K562 (cell line): Measurements from ENCODE around the gene CDKN2C. TPM values are rescaled to one million over a fixed set of nuclear protein-coding genes. Genes with fewer than 3 reads are reported as not detected.

Source experiments
- BACH1 ChIP-seq: fragments of 200-800 bp; sonication (Bioruptor generic); IDR thresholded peaks from 2 replicates; pipeline ENCODE4 v1.6.1; 2016; ENCODE audit warnings: missing genetic modification characterization, missing compliant biosample characterization
- BRD9 ChIP-seq: fragments of 450-650 bp; IDR thresholded peaks from 2 replicates; pipeline ENCODE4 v1.6.1; 2018; ENCODE audit warnings: low read depth; ENCODE audit not compliant: partially characterized antibody
- CCAR2 ChIP-seq: fragments of 200-400 bp; formaldehyde crosslinking; IDR thresholded peaks from 2 replicates; pipeline ENCODE4 v1.6.1; 2017; ENCODE audit warnings: mild to moderate bottlenecking, low read depth, low read length
- FOXJ2 ChIP-seq: fragments of 200-800 bp; sonication (Bioruptor generic); IDR thresholded peaks from 2 replicates; pipeline ENCODE4 v1.6.1; 2016; ENCODE audit warnings: missing genetic modification characterization, missing compliant biosample characterization
- HDAC8 ChIP-seq: fragments of 450-650 bp; IDR thresholded peaks from 2 replicates; pipeline ENCODE4 v1.6.1; 2016; ENCODE audit warnings: mild to moderate bottlenecking, missing genetic modification characterization, moderate library complexity, missing compliant biosample characterization
- MYC ChIP-seq, 2 experiments: fragments of 250-450 bp in 1 of 2; sonication (Bioruptor Pico) in 1 of 2; IDR thresholded peaks; 2 replicates each; pipeline versions ENCODE4 v1.5.1 to v1.6.1; 2012 to 2021; ENCODE audit warnings: low read depth in 2 of 2, borderline replicate concordance in 1 of 2, improper control_type of control experiment in 1 of 2, low read length in 1 of 2, mild to moderate bottlenecking in 1 of 2, moderate library complexity in 1 of 2
- NELFE ChIP-seq: IDR thresholded peaks from 2 replicates; pipeline ENCODE4 v1.6.1; 2011; ENCODE audit warnings: mild to moderate bottlenecking; ENCODE audit not compliant: insufficient read depth, insufficient read length
- POLR3G ChIP-seq: IDR thresholded peaks from 2 replicates; pipeline ENCODE4 v1.6.1; 2011; ENCODE audit not compliant: insufficient read length, insufficient replicate concordance; ENCODE audit errors: extremely low read depth
- SNIP1 ChIP-seq: fragments of 450-650 bp; IDR thresholded peaks from 2 replicates; pipeline ENCODE4 v1.7.1; 2017; ENCODE audit warnings: low read depth, mild to moderate bottlenecking
- SRSF1 ChIP-seq: fragments of 200-400 bp; formaldehyde crosslinking; IDR thresholded peaks from 2 replicates; pipeline ENCODE4 v1.6.1; 2017; ENCODE audit warnings: mild to moderate bottlenecking, low read depth, low read length, moderate library complexity
- TAF15 ChIP-seq: fragments of 200-400 bp; formaldehyde crosslinking; IDR thresholded peaks from 2 replicates; pipeline ENCODE4 v1.6.1; 2017; ENCODE audit warnings: mild to moderate bottlenecking, low read depth, low read length, moderate library complexity
- U2AF2 ChIP-seq: fragments of 200-400 bp; formaldehyde crosslinking; optimal IDR thresholded peaks from 2 replicates; pipeline ENCODE3; 2017; ENCODE audit warnings: low read depth, mild to moderate bottlenecking, low read length
- ZKSCAN8 ChIP-seq: fragments of 200-800 bp; sonication (Bioruptor generic); IDR thresholded peaks from 2 replicates; pipeline ENCODE4 v1.6.1; 2016; ENCODE audit warnings: missing genetic modification characterization, missing compliant biosample characterization
- ZNF12 ChIP-seq: sonication (generic); formaldehyde crosslinking; IDR thresholded peaks from 2 replicates; pipeline ENCODE4 v1.4.0; 2020; ENCODE audit warnings: mild to moderate bottlenecking, missing genetic modification reagents
- ZNF76 ChIP-seq: fragments of 250-450 bp; sonication (Bioruptor Pico); IDR thresholded peaks from 2 replicates; pipeline ENCODE4 v1.4.0; 2020; ENCODE audit warnings: mild to moderate bottlenecking, moderate library complexity, borderline replicate concordance
- polyA plus RNA-seq, 8 experiments: library from polyadenylated mRNA; depleted of rRNA in 4 of 8; stranded (reverse) in 5 of 8; unstranded in 3 of 8; fragments of >200 nt; fragmentation: Nextera tagmentation in 2 of 8; fragmentation: Illumina TruSeq in 1 of 8; extraction: Ambion mirVana in 2 of 8; extraction: Trizol in 1 of 8; gene quantifications; 2 replicates each; pipeline versions ENCODE4 v1.2.1 to v1.2.3, GENCODE V29; 2011 to 2014; ENCODE audit warnings: inconsistent platforms in 1 of 8, missing spikeins in 1 of 8
- total RNA-seq, 7 experiments: library from RNA; depleted of rRNA in 6 of 7; stranded (reverse); fragments of >200 nt in 6 of 7; fragmentation: Illumina TruSeq in 2 of 7; extraction: Trizol in 2 of 7; gene quantifications; 2 replicates each; pipeline versions ENCODE4 v1.2.1 to v1.2.3, GENCODE V29; 2011 to 2021; ENCODE audit warnings: low replicate concordance in 1 of 7
- TF ChIP-seq, protein P1 (sequence below): fragments of 250-450 bp; sonication (Bioruptor Pico); IDR thresholded peaks from 2 replicates; pipeline ENCODE4 v1.5.1; 2021; ENCODE audit warnings: mild to moderate bottlenecking
- TF ChIP-seq, protein P2 (sequence below): fragments of 250-450 bp; sonication (Bioruptor Pico); IDR thresholded peaks from 2 replicates; pipeline ENCODE4 v1.4.0; 2020; ENCODE audit warnings: mild to moderate bottlenecking
- TF ChIP-seq, protein P3 (sequence below): fragments of 250-450 bp; sonication (Bioruptor Pico); IDR thresholded peaks from 2 replicates; pipeline ENCODE4 v1.9.0; 2021; ENCODE audit warnings: mild to moderate bottlenecking
- TF ChIP-seq, protein P4 (sequence below): conservative IDR thresholded peaks from 2 replicates; pipeline ENCODE4 v1.6.1; 2011; ENCODE audit warnings: low read depth, mild to moderate bottlenecking, low read length; ENCODE audit not compliant: control insufficient read depth
- TF ChIP-seq, protein P5 (sequence below), 2 experiments: fragments of 450-650 bp; IDR thresholded peaks; 2 replicates each; pipeline ENCODE4 v1.6.1; 2016

The CDKN2C gene
- total and polyA plus RNA-seq, 9 of the 15 experiments (the other 6 are each of a cell fraction or from before 2014, with no cell fraction given) = 11.9 to 74.3 (median 45.9) TPM

DNA sequence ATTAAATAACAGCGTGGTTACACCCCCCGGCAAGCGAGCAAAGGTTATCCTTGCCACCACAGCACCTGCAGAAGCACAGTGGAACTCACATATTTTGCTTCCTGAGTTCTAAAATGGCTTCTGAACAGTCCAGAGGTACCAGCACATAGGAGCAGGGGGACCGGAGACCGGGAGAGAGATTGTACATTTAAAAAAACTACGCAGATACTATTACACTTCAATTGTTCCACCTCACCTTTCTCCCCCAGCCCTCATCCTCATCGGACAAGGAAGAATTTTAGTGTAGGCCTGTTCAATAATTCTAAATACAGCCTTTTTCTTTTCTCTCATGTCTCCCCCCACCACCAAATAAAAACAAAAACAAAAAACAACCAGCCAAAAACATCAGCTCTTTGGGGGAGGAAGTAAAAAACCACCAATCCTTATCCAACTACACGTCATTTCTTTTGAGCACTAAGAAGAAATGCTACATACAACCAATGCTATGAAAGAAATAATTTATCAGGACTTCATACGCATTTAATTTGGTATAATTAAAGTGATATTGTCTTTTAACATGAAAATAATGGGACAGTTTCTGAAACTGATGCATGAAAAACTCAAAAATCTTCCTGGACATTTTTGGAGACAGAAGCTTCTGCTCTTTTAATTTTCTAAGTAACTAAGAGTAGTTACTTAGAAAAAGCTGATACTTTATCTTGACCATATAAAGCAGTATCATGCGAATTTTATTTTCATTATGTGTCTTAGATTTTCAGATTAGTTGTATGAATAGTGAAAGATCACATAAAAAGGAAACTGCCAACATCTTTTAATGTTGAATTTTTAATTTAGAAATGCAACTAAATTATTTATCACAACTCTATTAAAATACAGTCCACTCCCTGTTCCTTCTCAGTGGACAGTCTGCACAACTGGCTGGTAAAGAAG is 9.1 kb downstream of the CDKN2C start (continued):
- TF ChIP-seq, protein P1, sequence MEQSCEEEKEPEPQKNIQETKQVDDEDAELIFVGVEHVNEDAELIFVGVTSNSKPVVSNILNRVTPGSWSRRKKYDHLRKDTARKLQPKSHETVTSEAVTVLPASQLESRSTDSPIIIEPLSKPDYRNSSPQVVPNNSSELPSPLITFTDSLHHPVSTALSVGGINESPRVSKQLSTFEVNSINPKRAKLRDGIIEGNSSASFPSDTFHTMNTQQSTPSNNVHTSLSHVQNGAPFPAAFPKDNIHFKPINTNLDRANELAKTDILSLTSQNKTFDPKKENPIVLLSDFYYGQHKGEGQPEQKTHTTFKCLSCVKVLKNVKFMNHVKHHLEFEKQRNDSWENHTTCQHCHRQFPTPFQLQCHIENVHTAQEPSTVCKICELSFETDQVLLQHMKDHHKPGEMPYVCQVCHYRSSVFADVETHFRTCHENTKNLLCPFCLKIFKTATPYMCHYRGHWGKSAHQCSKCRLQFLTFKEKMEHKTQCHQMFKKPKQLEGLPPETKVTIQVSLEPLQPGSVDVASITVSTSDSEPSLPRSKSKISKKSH (CRISPR knock-in tag) = no peak
- TF ChIP-seq, protein P2, sequence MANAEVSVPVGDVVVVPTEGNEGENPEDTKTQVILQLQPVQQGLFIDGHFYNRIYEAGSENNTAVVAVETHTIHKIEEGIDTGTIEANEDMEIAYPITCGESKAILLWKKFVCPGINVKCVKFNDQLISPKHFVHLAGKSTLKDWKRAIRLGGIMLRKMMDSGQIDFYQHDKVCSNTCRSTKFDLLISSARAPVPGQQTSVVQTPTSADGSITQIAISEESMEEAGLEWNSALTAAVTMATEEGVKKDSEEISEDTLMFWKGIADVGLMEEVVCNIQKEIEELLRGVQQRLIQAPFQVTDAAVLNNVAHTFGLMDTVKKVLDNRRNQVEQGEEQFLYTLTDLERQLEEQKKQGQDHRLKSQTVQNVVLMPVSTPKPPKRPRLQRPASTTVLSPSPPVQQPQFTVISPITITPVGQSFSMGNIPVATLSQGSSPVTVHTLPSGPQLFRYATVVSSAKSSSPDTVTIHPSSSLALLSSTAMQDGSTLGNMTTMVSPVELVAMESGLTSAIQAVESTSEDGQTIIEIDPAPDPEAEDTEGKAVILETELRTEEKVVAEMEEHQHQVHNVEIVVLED (CRISPR knock-in tag) = no peak
- TF ChIP-seq SNIP1 (0 out of 2 replicates have a peak, but pooled peaks have one; percentile 40), POLR3G (no peak), ZKSCAN8 (CRISPR knock-in tag) (peak; percentile 12; the same call in 1 of the 2 replicates), MYC (IDR thresholded peaks at IDR 0.05; ENCODE audit: low read depth, low read length) (no peak), MYC (CRISPR knock-in tag; IDR thresholded peaks at IDR 0.05; ENCODE audit: borderline replicate concordance, low read depth) (no peak), FOXJ2 (tag) (no peak), CCAR2 (no peak), BRD9 (peak; percentile 73), ZNF76 (CRISPR knock-in tag) (0 out of 2 replicates have a peak, but pooled peaks have one; percentile 41), TAF15 (no peak), BACH1 (tag) (0 out of 2 replicates have a peak, but pooled peaks have one; percentile 26), NELFE (no peak), U2AF2 (no peak), HDAC8 (tag) (no peak), ZNF12 (CRISPR knock-in tag) (no peak), SRSF1 (no peak)
- TF ChIP-seq, protein P3, sequence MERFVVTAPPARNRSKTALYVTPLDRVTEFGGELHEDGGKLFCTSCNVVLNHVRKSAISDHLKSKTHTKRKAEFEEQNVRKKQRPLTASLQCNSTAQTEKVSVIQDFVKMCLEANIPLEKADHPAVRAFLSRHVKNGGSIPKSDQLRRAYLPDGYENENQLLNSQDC (CRISPR knock-in tag) = no peak
- TF ChIP-seq, protein P4, sequence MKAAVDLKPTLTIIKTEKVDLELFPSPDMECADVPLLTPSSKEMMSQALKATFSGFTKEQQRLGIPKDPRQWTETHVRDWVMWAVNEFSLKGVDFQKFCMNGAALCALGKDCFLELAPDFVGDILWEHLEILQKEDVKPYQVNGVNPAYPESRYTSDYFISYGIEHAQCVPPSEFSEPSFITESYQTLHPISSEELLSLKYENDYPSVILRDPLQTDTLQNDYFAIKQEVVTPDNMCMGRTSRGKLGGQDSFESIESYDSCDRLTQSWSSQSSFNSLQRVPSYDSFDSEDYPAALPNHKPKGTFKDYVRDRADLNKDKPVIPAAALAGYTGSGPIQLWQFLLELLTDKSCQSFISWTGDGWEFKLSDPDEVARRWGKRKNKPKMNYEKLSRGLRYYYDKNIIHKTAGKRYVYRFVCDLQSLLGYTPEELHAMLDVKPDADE = no peak
- TF ChIP-seq, protein P5, sequence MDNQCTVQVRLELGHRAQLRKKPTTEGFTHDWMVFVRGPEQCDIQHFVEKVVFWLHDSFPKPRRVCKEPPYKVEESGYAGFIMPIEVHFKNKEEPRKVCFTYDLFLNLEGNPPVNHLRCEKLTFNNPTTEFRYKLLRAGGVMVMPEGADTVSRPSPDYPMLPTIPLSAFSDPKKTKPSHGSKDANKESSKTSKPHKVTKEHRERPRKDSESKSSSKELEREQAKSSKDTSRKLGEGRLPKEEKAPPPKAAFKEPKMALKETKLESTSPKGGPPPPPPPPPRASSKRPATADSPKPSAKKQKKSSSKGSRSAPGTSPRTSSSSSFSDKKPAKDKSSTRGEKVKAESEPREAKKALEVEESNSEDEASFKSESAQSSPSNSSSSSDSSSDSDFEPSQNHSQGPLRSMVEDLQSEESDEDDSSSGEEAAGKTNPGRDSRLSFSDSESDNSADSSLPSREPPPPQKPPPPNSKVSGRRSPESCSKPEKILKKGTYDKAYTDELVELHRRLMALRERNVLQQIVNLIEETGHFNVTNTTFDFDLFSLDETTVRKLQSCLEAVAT (IDR thresholded peaks at IDR 0.05) = peak; percentile 93; a peak in 3 of 4 replicates
